Measurements from ENCODE around the gene LTF. TPM values are rescaled to one million over a fixed set of nuclear protein-coding genes. Genes with fewer than 3 reads are reported as not detected.
"Not testable (repeated sequence)": the region's sequence is repeated elsewhere in the genome, so short reads cannot be mapped to it uniquely, and the experiment has no call there.

The LTF gene
- total RNA-seq, 1 donor from 2014 or later: 0.53 TPM

- H3K27ac Mint-ChIP-seq: no peak overlapping the region
- no peak overlapping the region for H3K4me3 Mint-ChIP-seq (ENCODE audit: low read depth)
- TF ChIP-seq CTCF (IDR thresholded peaks at IDR 0.05; ENCODE audit: unreplicated experiment): no peak
- peaks cover 15% of the 10 kb centered on the region for H3K4me1 Mint-ChIP-seq (ENCODE audit: low read depth)
- DNase-seq (ENCODE audit: low spot score, unreplicated experiment): no peak
- H3K36me3 Mint-ChIP-seq (ENCODE audit: insufficient read depth): no peaks in the 10 kb centered on the region
- H3K9me3 Mint-ChIP-seq (ENCODE audit: low read depth): no peaks in the 10 kb centered on the region
- H3K27me3 Mint-ChIP-seq: peaks cover 11% of the 10 kb centered on the region
Observed at GRCh38 chr3:46405301-46406019, 59.2 kb downstream of the LTF start.

- peaks cover 15% of the 10 kb centered on the region for H3K4me1 Mint-ChIP-seq (ENCODE audit: low read depth)
- not testable (repeated sequence) for H3K4me3 Mint-ChIP-seq (ENCODE audit: low read depth); H3K27ac Mint-ChIP-seq; DNase-seq (ENCODE audit: low spot score, unreplicated experiment); H3K27me3 Mint-ChIP-seq; H3K36me3 Mint-ChIP-seq (ENCODE audit: insufficient read depth); H3K9me3 Mint-ChIP-seq (ENCODE audit: low read depth)
Observed at GRCh38 chr3:46402902-46403301, 61.8 kb downstream of the LTF start.

- Mint-ChIP-seq H3K4me3 (ENCODE audit: low read depth) (no peak overlapping the region), H3K36me3 (ENCODE audit: insufficient read depth) (no peaks in the 10 kb centered on the region), H3K4me1 (ENCODE audit: low read depth) (peaks cover 9% of the 10 kb centered on the region), H3K9me3 (ENCODE audit: low read depth) (no peaks in the 10 kb centered on the region), H3K27me3 (peaks cover 9% of the 10 kb centered on the region), H3K27ac (no peak overlapping the region)
- TF ChIP-seq CTCF (IDR thresholded peaks at IDR 0.05; ENCODE audit: unreplicated experiment): no peak
- no peak for DNase-seq (ENCODE audit: low spot score, unreplicated experiment)
Observed at GRCh38 chr3:46401579-46401978, 63.1 kb downstream of the LTF start.

- no peak overlapping the region for H3K4me3 Mint-ChIP-seq (ENCODE audit: low read depth)
- H3K36me3 Mint-ChIP-seq (ENCODE audit: insufficient read depth): no peaks in the 10 kb centered on the region
- TF ChIP-seq CTCF (IDR thresholded peaks at IDR 0.05; ENCODE audit: unreplicated experiment): no peak
- H3K4me1 Mint-ChIP-seq (ENCODE audit: low read depth): peaks cover 7% of the 10 kb centered on the region
- H3K27ac Mint-ChIP-seq: no peak overlapping the region
- DNase-seq (ENCODE audit: low spot score, unreplicated experiment): no peak
- H3K27me3 Mint-ChIP-seq: peaks cover 9% of the 10 kb centered on the region
- H3K9me3 Mint-ChIP-seq (ENCODE audit: low read depth): no peaks in the 10 kb centered on the region
Observed at GRCh38 chr3:46400846-46401245, 63.9 kb downstream of the LTF start.

GRCh38 chr3:46400000-46400734, 64.5 kb downstream of the LTF start:
- DNase-seq (ENCODE audit: low spot score, unreplicated experiment): no peak
- H3K36me3 Mint-ChIP-seq (ENCODE audit: insufficient read depth): no peaks in the 10 kb centered on the region
- TF ChIP-seq CTCF (IDR thresholded peaks at IDR 0.05; ENCODE audit: unreplicated experiment): no peak
- no peak overlapping the region for H3K27ac Mint-ChIP-seq
- no peak overlapping the region for H3K4me3 Mint-ChIP-seq (ENCODE audit: low read depth)
- peaks cover under 1% of the 10 kb centered on the region for H3K4me1 Mint-ChIP-seq (ENCODE audit: low read depth)
- H3K9me3 Mint-ChIP-seq (ENCODE audit: low read depth): no peaks in the 10 kb centered on the region
- peaks cover 13% of the 10 kb centered on the region for H3K27me3 Mint-ChIP-seq
